MM.1S (cell line): ENCODE measurements around the gene SLX4IP.

ENCODE experiments used
- DNase-seq: peaks from one replicate; pipeline ENCODE4 v3.0.0-alpha.2; 2015
- H2AFZ ChIP-seq: fragments of 300-600 bp; sonication (generic); 2 replicates; pipeline ENCODE4 v1.6.0; 2016; ENCODE audit warnings: antibody characterized with exemption, low read length
- H3F3A ChIP-seq: fragments of 300-600 bp; sonication (generic); 2 replicates; pipeline ENCODE4 v1.6.1; 2016; ENCODE audit warnings: mild to moderate bottlenecking, antibody characterized with exemption, low read length, moderate library complexity, mixed read lengths; ENCODE audit not compliant: insufficient read depth
- H3K27ac ChIP-seq: fragments of 300-600 bp; sonication (generic); 2 replicates; pipeline ENCODE4 v1.5.1; 2016; ENCODE audit warnings: mild to moderate bottlenecking, low read length
- H3K27me3 ChIP-seq: fragments of 300-600 bp; sonication (generic); replicated peaks from 2 replicates; pipeline ENCODE4 v1.6.0; 2016; ENCODE audit warnings: low read length; ENCODE audit not compliant: insufficient read depth
- H3K36me3 ChIP-seq: fragments of 300-600 bp; sonication (generic); replicated peaks from 2 replicates; pipeline ENCODE4 v1.6.1; 2016; ENCODE audit warnings: mild to moderate bottlenecking, low read length, mixed read lengths; ENCODE audit not compliant: insufficient read depth
- H3K4me1 ChIP-seq: fragments of 300-600 bp; sonication (generic); 2 replicates; pipeline ENCODE4 v1.6.1; 2016; ENCODE audit warnings: low read length, mixed read lengths
- H3K4me2 ChIP-seq: fragments of 300-600 bp; sonication (generic); 2 replicates; pipeline ENCODE4 v1.6.0; 2016; ENCODE audit warnings: low read depth, low read length
- H3K4me3 ChIP-seq: fragments of 300-600 bp; sonication (generic); 2 replicates; pipeline ENCODE4 v1.5.1; 2016; ENCODE audit warnings: low read length, mixed read lengths
- H3K79me2 ChIP-seq: fragments of 300-600 bp; sonication (generic); 2 replicates; pipeline ENCODE4 v1.6.1; 2016; ENCODE audit warnings: mixed run types, low read length, mixed read lengths
- H3K9ac ChIP-seq: fragments of 300-600 bp; sonication (generic); 2 replicates; pipeline ENCODE4 v1.6.1; 2016; ENCODE audit warnings: low read length, mixed read lengths
- H3K9me2 ChIP-seq: fragments of 300-600 bp; sonication (generic); replicated peaks from 2 replicates; pipeline ENCODE4 v1.6.1; 2016; ENCODE audit warnings: mild to moderate bottlenecking, low read length, mixed read lengths; ENCODE audit not compliant: insufficient read depth
- H3K9me3 ChIP-seq: fragments of 300-600 bp; sonication (generic); replicated peaks from 2 replicates; pipeline ENCODE4 v1.6.1; 2016; ENCODE audit warnings: mild to moderate bottlenecking, low read length, mixed read lengths; ENCODE audit not compliant: insufficient read depth
- H4K20me1 ChIP-seq: fragments of 300-600 bp; sonication (generic); 2 replicates; pipeline ENCODE4 v1.6.1; 2016; ENCODE audit warnings: mild to moderate bottlenecking, low read length, moderate library complexity, mixed read lengths; ENCODE audit not compliant: insufficient read depth
- EZH2 ChIP-seq: fragments of 300-600 bp; sonication (generic); optimal IDR thresholded peaks from 2 replicates; pipeline ENCODE3; 2017; ENCODE audit warnings: low read depth, mild to moderate bottlenecking, antibody characterized with exemption, low read length, mixed read lengths
- EZH2phosphoT487 ChIP-seq: fragments of 300-600 bp; sonication (generic); IDR thresholded peaks from 2 replicates; pipeline ENCODE4 v1.6.1; 2018; ENCODE audit warnings: antibody characterized with exemption, low read length
- TF ChIP-seq, protein P1 (sequence below): fragments of 300-600 bp; sonication (generic); IDR thresholded peaks from 2 replicates; pipeline ENCODE4 v1.5.1; 2016; ENCODE audit warnings: antibody characterized with exemption, low read length, mixed read lengths

The SLX4IP gene

DNA sequence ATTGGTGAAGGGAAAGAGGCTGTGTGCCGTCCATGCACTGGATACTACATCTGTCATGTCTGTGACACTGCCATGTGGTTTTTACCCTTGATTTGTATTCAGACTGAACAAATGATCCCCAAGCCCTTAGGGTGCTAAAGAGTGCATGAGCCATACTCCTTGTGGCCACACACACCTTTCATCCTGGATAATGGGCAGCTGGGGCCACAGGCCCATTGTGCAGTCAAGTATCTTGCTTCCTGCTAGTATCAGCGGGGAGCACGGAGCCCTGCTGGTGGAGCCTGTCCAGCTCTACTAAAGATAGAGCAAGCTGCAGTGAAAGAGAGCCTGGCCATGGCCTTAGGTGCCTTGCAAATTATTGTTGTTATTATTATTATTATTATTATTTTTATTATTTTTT lies 75.1 kb downstream of the SLX4IP start:
- H3K27ac ChIP-seq: no peak overlapping the region
- DNase-seq: no peak

DNA sequence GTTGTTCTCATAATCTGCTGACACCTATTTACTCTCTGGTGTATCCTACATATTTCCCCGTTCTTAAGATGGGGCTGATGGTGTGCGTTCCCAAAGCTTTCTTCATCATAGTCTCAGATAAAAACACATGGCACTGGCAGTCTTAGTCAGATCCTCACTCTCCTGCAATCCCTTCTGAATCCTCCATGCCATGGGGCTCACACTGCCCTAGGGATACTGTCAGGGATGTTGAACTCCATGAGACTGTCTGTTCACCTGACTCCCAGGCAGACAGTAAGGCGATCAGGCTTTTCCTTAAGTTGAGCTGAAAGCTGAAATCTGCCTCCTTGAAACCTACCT lies 76.0 kb downstream of the SLX4IP start:
- no peaks in the 10 kb centered on the region for H3K79me2 ChIP-seq
- H3F3A ChIP-seq: peaks cover 5% of the 10 kb centered on the region
- no peaks in the 10 kb centered on the region for H3K9me3 ChIP-seq
- no peaks in the 10 kb centered on the region for H3K9me2 ChIP-seq
- peak overlapping the region; percentile 17; the same call in 1 of the 2 replicates for H3K4me3 ChIP-seq
- no peaks in the 10 kb centered on the region for H4K20me1 ChIP-seq
- H3K4me1 ChIP-seq: peaks cover 12% of the 10 kb centered on the region
- peak overlapping the region; percentile 48 for H2AFZ ChIP-seq
- no peak for DNase-seq
- peak overlapping the region; percentile 63 for H3K4me2 ChIP-seq
- no peaks in the 10 kb centered on the region for H3K27me3 ChIP-seq
- peak overlapping the region; percentile 17; the same call in 1 of the 2 replicates for H3K9ac ChIP-seq
- H3K36me3 ChIP-seq: no peaks in the 10 kb centered on the region
- TF ChIP-seq, protein P1, sequence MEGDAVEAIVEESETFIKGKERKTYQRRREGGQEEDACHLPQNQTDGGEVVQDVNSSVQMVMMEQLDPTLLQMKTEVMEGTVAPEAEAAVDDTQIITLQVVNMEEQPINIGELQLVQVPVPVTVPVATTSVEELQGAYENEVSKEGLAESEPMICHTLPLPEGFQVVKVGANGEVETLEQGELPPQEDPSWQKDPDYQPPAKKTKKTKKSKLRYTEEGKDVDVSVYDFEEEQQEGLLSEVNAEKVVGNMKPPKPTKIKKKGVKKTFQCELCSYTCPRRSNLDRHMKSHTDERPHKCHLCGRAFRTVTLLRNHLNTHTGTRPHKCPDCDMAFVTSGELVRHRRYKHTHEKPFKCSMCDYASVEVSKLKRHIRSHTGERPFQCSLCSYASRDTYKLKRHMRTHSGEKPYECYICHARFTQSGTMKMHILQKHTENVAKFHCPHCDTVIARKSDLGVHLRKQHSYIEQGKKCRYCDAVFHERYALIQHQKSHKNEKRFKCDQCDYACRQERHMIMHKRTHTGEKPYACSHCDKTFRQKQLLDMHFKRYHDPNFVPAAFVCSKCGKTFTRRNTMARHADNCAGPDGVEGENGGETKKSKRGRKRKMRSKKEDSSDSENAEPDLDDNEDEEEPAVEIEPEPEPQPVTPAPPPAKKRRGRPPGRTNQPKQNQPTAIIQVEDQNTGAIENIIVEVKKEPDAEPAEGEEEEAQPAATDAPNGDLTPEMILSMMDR: no peak
- TF ChIP-seq EZH2phosphoT487: no peak
- no peak for TF ChIP-seq EZH2
- H3K27ac ChIP-seq: peak overlapping the region; percentile 35; the same call in 1 of the 2 replicates

More for the DNA sequence above, 75.1 kb downstream of the SLX4IP start:
- Histone ChIP-seq H3K27me3 (no peaks in the 10 kb centered on the region), H3K79me2 (no peaks in the 10 kb centered on the region), H3K4me3 (no peak overlapping the region), H3F3A (peaks cover 5% of the 10 kb centered on the region), H2AFZ (no peak overlapping the region), H3K4me1 (peaks cover 12% of the 10 kb centered on the region), H4K20me1 (no peaks in the 10 kb centered on the region), H3K9me3 (no peaks in the 10 kb centered on the region), H3K4me2 (no peak overlapping the region), H3K9me2 (no peaks in the 10 kb centered on the region), H3K36me3 (no peaks in the 10 kb centered on the region), H3K9ac (no peak overlapping the region)
- TF ChIP-seq, protein P1: no peak
- TF ChIP-seq EZH2 (no peak), EZH2phosphoT487 (no peak)

DNA sequence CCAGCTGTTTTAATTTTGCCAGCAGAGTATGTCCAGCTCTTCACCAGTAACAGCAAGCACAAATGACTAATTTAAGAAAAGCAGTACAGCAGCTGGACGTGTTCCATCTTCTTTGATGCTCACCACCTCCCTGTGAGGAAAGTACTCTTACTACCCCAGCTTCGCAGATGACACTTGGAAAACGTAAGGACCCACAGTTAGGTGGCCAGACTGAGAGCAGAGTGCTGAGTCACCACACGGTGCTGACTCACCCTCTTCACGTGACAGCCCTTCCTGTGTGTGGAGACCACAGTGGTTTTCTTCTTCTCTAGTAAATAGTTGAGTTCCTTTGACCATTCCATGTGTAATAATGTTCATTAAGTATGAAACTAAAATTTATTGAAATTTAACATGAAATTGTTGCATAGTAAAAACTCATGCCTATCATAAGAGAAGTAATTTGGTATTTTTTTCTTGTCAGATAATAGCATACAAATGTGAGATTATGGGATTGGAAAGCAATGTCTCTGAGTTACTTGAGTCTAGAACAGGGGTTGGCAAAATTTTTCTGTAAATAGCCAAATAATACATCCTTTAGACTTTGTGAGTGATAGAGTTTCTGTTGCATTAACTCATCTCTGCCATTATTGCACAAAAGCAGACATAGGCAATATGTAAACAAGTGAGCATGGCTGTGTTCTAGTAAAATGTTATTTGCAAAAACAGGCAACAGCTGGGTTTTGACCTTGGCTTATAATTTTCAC lies 76.6 kb downstream of the SLX4IP start:
- peaks cover 12% of the 10 kb centered on the region for H3K4me1 ChIP-seq
- DNase-seq: peak; percentile 90
- H3K4me3 ChIP-seq: peak overlapping the region; percentile 17; the same call in 1 of the 2 replicates
- peak overlapping the region; percentile 63 for H3K4me2 ChIP-seq
- no peaks in the 10 kb centered on the region for H3K36me3 ChIP-seq
- no peaks in the 10 kb centered on the region for H3K27me3 ChIP-seq
- H3K79me2 ChIP-seq: no peaks in the 10 kb centered on the region
- H3K27ac ChIP-seq: peak overlapping the region; percentile 35; the same call in 1 of the 2 replicates
- H3K9me3 ChIP-seq: no peaks in the 10 kb centered on the region
- TF ChIP-seq, protein P1: no peak
- TF ChIP-seq EZH2phosphoT487 (no peak), EZH2 (no peak)
- H3K9me2 ChIP-seq: no peaks in the 10 kb centered on the region
- peak overlapping the region; percentile 17; the same call in 1 of the 2 replicates for H3K9ac ChIP-seq
- peak overlapping the region; percentile 48 for H2AFZ ChIP-seq
- H3F3A ChIP-seq: peaks cover 5% of the 10 kb centered on the region
- H4K20me1 ChIP-seq: no peaks in the 10 kb centered on the region
